ENCODE data around the gene FPR3. TPM values are rescaled to one million over a fixed set of nuclear protein-coding genes. Genes with fewer than 3 reads are reported as not detected.

The FPR3 gene
- total RNA-seq, 1 experiment from 2014 or later: not detected

DNA sequence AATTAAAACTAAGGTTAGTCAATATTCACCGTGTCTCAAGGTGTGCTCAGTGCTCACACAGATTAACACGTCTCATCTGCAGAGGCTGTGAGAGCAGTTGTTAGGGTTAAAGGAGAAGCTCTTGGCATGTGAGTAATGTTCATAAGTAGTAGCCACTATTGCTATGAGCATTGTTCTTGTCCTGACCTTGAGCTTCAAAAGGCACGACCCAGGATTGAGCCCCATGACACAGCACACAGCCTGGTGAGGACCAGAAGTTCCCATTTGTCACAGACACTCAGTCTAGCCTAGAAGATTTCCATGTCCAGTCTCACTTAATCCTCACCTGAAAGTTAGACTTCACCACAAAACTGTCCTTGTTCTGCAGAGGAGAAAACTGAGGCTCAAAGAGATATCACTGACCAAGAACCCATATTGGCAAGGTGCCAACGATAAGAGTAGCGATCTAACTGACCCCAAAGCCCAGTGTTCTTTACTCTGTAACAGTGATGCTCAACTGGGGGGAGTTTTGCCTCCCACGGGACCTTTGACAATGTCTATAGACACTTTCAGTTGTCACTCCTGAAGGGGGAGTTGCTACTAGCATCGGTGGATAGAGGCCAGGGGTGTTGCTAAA is 26.0 kb downstream of the FPR3 start:
- Histone ChIP-seq H3K36me3 (ENCODE audit: low read depth) (no peaks in the 10 kb centered on the region), H3K27me3 (ENCODE audit: insufficient read depth, low read depth) (peaks cover 4% of the 10 kb centered on the region; the same call in 1 of the 2 replicates), H3K9me2 (ENCODE audit: insufficient read depth) (no peaks in the 10 kb centered on the region; the same call in 1 of the 2 replicates), H3F3A (ENCODE audit: insufficient read depth, low read depth) (no peaks in the 10 kb centered on the region), H3K9me3 (ENCODE audit: insufficient read depth, low read depth) (no peaks in the 10 kb centered on the region), H3K79me2 (ENCODE audit: low read depth) (no peaks in the 10 kb centered on the region), H2AFZ (no peak overlapping the region), H3K4me1 (replicated peaks; ENCODE audit: insufficient read depth) (no peaks in the 10 kb centered on the region), H3K27ac (no peak overlapping the region), H4K20me1 (ENCODE audit: insufficient read depth) (no peaks in the 10 kb centered on the region), H3K4me3 (no peak overlapping the region), H3K4me2 (no peak overlapping the region)
- CTCF ChIA-PET: no interaction called here
- POLR2A ChIA-PET (ENCODE audit: unreplicated experiment): no interaction called here
- no TSS peak for BruUV-seq (replicated peaks)
- intact Hi-C loops (cut with micrococcal nuclease; ENCODE audit: unreplicated experiment): no loop called here
- DNase-seq: no peak
- no peak for TF ChIP-seq EZH2 (IDR thresholded peaks at IDR 0.05; ENCODE audit: low read depth)
- TF ChIP-seq, protein P1, sequence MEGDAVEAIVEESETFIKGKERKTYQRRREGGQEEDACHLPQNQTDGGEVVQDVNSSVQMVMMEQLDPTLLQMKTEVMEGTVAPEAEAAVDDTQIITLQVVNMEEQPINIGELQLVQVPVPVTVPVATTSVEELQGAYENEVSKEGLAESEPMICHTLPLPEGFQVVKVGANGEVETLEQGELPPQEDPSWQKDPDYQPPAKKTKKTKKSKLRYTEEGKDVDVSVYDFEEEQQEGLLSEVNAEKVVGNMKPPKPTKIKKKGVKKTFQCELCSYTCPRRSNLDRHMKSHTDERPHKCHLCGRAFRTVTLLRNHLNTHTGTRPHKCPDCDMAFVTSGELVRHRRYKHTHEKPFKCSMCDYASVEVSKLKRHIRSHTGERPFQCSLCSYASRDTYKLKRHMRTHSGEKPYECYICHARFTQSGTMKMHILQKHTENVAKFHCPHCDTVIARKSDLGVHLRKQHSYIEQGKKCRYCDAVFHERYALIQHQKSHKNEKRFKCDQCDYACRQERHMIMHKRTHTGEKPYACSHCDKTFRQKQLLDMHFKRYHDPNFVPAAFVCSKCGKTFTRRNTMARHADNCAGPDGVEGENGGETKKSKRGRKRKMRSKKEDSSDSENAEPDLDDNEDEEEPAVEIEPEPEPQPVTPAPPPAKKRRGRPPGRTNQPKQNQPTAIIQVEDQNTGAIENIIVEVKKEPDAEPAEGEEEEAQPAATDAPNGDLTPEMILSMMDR (conservative IDR thresholded peaks at IDR 0.05): no peak

DNA sequence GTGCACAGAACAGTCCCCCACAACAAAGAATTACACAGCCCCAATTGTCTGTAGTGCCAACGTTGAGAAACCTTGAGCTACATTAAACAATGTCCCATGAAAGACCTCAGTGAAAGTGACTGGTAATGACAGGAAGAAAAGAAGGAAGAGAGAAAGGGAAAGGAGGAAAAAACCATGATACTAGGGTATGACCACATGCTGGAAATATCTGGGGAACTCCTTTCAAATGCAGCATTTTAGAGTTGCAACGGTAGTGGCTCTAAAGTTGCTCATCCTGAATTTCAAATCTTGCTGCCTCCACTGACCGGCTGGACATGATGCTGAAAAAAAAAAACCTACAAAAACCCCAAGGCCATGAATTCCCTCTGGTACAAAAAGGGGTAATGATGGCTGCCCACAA is 26.5 kb downstream of the FPR3 start:
- peaks cover 4% of the 10 kb centered on the region; the same call in 1 of the 2 replicates for H3K27me3 ChIP-seq (ENCODE audit: insufficient read depth, low read depth)
- H3F3A ChIP-seq (ENCODE audit: insufficient read depth, low read depth): no peaks in the 10 kb centered on the region
- no peak overlapping the region for H2AFZ ChIP-seq
- intact Hi-C loops (cut with micrococcal nuclease; ENCODE audit: unreplicated experiment): no loop called here
- H4K20me1 ChIP-seq (ENCODE audit: insufficient read depth): no peaks in the 10 kb centered on the region
- ChIA-PET CTCF (no interaction called here), POLR2A (ENCODE audit: unreplicated experiment) (no interaction called here)
- no peaks in the 10 kb centered on the region; the same call in 1 of the 2 replicates for H3K9me2 ChIP-seq (ENCODE audit: insufficient read depth)
- DNase-seq: no peak
- TF ChIP-seq EZH2 (IDR thresholded peaks at IDR 0.05; ENCODE audit: low read depth): no peak
- TF ChIP-seq, protein P1 (conservative IDR thresholded peaks at IDR 0.05): no peak
- no peak overlapping the region for H3K4me2 ChIP-seq
- no peaks in the 10 kb centered on the region for H3K4me1 ChIP-seq (replicated peaks; ENCODE audit: insufficient read depth)
- no peaks in the 10 kb centered on the region for H3K79me2 ChIP-seq (ENCODE audit: low read depth)
- no peak overlapping the region for H3K4me3 ChIP-seq
- BruUV-seq (replicated peaks): no TSS peak
- H3K36me3 ChIP-seq (ENCODE audit: low read depth): no peaks in the 10 kb centered on the region
- H3K9me3 ChIP-seq (ENCODE audit: insufficient read depth, low read depth): no peaks in the 10 kb centered on the region
- H3K27ac ChIP-seq: no peak overlapping the region

DNA sequence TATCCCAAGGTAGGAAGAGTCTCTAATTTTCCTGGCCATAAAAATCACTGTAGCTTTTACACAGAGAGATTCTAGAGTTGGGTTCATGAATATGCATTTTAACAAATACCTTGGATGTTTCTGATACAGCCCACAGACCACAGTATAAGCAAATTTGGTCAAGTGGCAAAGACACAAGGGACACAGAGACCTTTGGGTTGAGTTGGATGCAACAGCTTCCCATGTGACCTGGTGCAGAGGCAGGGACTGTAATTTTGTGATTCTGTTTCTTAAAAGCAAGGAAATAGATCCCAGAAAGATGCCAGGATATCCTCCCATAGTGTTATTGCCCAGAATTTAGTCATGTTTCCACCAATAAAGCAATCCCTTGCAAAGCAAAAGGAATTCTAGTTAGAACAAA is 27.0 kb downstream of the FPR3 start:
- H3K9me3 ChIP-seq (ENCODE audit: insufficient read depth, low read depth): no peaks in the 10 kb centered on the region
- no peaks in the 10 kb centered on the region for H3F3A ChIP-seq (ENCODE audit: insufficient read depth, low read depth)
- H3K9me2 ChIP-seq (ENCODE audit: insufficient read depth): no peaks in the 10 kb centered on the region; the same call in 1 of the 2 replicates
- H3K4me2 ChIP-seq: no peak overlapping the region
- TF ChIP-seq, protein P1 (conservative IDR thresholded peaks at IDR 0.05): no peak
- no peak for TF ChIP-seq EZH2 (IDR thresholded peaks at IDR 0.05; ENCODE audit: low read depth)
- H3K4me3 ChIP-seq: no peak overlapping the region
- intact Hi-C loops (cut with micrococcal nuclease; ENCODE audit: unreplicated experiment): no loop called here
- ChIA-PET CTCF (no interaction called here), POLR2A (ENCODE audit: unreplicated experiment) (no interaction called here)
- no peaks in the 10 kb centered on the region for H4K20me1 ChIP-seq (ENCODE audit: insufficient read depth)
- H3K79me2 ChIP-seq (ENCODE audit: low read depth): no peaks in the 10 kb centered on the region
- DNase-seq: no peak
- peaks cover 4% of the 10 kb centered on the region; the same call in 1 of the 2 replicates for H3K27me3 ChIP-seq (ENCODE audit: insufficient read depth, low read depth)
- BruUV-seq (replicated peaks): no TSS peak
- no peak overlapping the region for H3K27ac ChIP-seq
- no peak overlapping the region for H2AFZ ChIP-seq
- no peaks in the 10 kb centered on the region for H3K4me1 ChIP-seq (replicated peaks; ENCODE audit: insufficient read depth)
- H3K36me3 ChIP-seq (ENCODE audit: low read depth): no peaks in the 10 kb centered on the region

All from PC-9 (cell line).